ENCODE results near the gene RERE.

The RERE gene

GRCh38 chr1:8687039-8687438, 130.4 kb downstream of the RERE start:
- DNase-seq (ENCODE audit: low spot score), result no peak

GRCh38 chr1:8685463-8685862, 132.0 kb downstream of the RERE start:
- DNase-seq (ENCODE audit: low spot score), result no peak

GRCh38 chr1:8684590-8684989, 132.8 kb downstream of the RERE start:
- DNase-seq (ENCODE audit: low spot score), result no peak

GRCh38 chr1:8682573-8682972, 134.9 kb downstream of the RERE start:
- no peak for DNase-seq (ENCODE audit: low spot score)

- no peak for DNase-seq (ENCODE audit: low spot score)
Measured at GRCh38 chr1:8681911-8682310, 135.5 kb downstream of the RERE start.

- DNase-seq (ENCODE audit: low spot score), result no peak
Measured at GRCh38 chr1:8680664-8681650, 136.5 kb downstream of the RERE start.

GRCh38 chr1:8679929-8680663, 137.3 kb downstream of the RERE start:
- DNase-seq (ENCODE audit: low spot score), result no peak

GRCh38 chr1:8679395-8679800, 138.0 kb downstream of the RERE start:
- no peak for DNase-seq (ENCODE audit: low spot score)

GRCh38 chr1:8678673-8679394, 138.6 kb downstream of the RERE start:
- no peak for DNase-seq (ENCODE audit: low spot score)

GRCh38 chr1:8677782-8678181, 139.7 kb downstream of the RERE start:
- DNase-seq (ENCODE audit: low spot score), result no peak

GRCh38 chr1:8676813-8677212, 140.6 kb downstream of the RERE start:
- no peak for DNase-seq (ENCODE audit: low spot score)

- DNase-seq (ENCODE audit: low spot score), result no peak
Measured at GRCh38 chr1:8676072-8676471, 141.4 kb downstream of the RERE start.

- DNase-seq (ENCODE audit: low spot score), result no peak
Measured at GRCh38 chr1:8674912-8675311, 142.5 kb downstream of the RERE start.

GRCh38 chr1:8674481-8674880, 143.0 kb downstream of the RERE start:
- DNase-seq (ENCODE audit: low spot score), result no peak

- peak; percentile 44 for DNase-seq (ENCODE audit: low spot score)
Measured at GRCh38 chr1:8671306-8671917, 146.0 kb downstream of the RERE start.

- DNase-seq (ENCODE audit: low spot score), result no peak
Measured at GRCh38 chr1:8670371-8670818, 147.0 kb downstream of the RERE start.

- no peak for DNase-seq (ENCODE audit: low spot score)
Measured at GRCh38 chr1:8669606-8670335, 147.7 kb downstream of the RERE start.

GRCh38 chr1:8667869-8668594, 149.4 kb downstream of the RERE start:
- no peak for DNase-seq (ENCODE audit: low spot score)

- DNase-seq (ENCODE audit: low spot score), result no peak
Measured at GRCh38 chr1:8666389-8667167, 150.9 kb downstream of the RERE start.

GRCh38 chr1:8665833-8666232, 151.6 kb downstream of the RERE start:
- no peak for DNase-seq (ENCODE audit: low spot score)
